BLaER1 (cell line): ENCODE measurements around the gene ANLN.
"Not testable (repeated sequence)": the region's sequence is repeated elsewhere in the genome, so short reads cannot be mapped to it uniquely, and the experiment has no call there.

Experiments
- H3K27ac ChIP-seq: shearing (Covaris generic); formaldehyde crosslinking; 2 replicates; pipeline ENCODE4 v1.8.1; 2022
- H3K27me3 ChIP-seq: shearing (Covaris generic); formaldehyde crosslinking; 2 replicates; pipeline ENCODE4 v1.8.1; 2022
- H3K36me3 ChIP-seq: shearing (Covaris generic); formaldehyde crosslinking; 2 replicates; pipeline ENCODE4 v1.8.1; 2022
- H3K4me1 ChIP-seq: shearing (Covaris generic); formaldehyde crosslinking; 2 replicates; pipeline ENCODE4 v1.8.1; 2022
- H3K4me2 ChIP-seq: shearing (Covaris generic); formaldehyde crosslinking; 2 replicates; pipeline ENCODE4 v1.8.1; 2022
- H3K4me3 ChIP-seq: shearing (Covaris generic); formaldehyde crosslinking; 2 replicates; pipeline ENCODE4 v1.8.1; 2022
- H3K9ac ChIP-seq: shearing (Covaris generic); formaldehyde crosslinking; 2 replicates; pipeline ENCODE4 v1.8.1; 2022
- H3K9me3 ChIP-seq: shearing (Covaris generic); formaldehyde crosslinking; 2 replicates; pipeline ENCODE4 v1.8.1; 2022
- H4K20me1 ChIP-seq: shearing (Covaris generic); formaldehyde crosslinking; 2 replicates; pipeline ENCODE4 v1.8.1; 2022
- Cebpa-rat ChIP-seq: shearing (Covaris generic); IDR thresholded peaks from 2 replicates; pipeline ENCODE4 v1.8.1; 2022

The ANLN gene

DNA sequence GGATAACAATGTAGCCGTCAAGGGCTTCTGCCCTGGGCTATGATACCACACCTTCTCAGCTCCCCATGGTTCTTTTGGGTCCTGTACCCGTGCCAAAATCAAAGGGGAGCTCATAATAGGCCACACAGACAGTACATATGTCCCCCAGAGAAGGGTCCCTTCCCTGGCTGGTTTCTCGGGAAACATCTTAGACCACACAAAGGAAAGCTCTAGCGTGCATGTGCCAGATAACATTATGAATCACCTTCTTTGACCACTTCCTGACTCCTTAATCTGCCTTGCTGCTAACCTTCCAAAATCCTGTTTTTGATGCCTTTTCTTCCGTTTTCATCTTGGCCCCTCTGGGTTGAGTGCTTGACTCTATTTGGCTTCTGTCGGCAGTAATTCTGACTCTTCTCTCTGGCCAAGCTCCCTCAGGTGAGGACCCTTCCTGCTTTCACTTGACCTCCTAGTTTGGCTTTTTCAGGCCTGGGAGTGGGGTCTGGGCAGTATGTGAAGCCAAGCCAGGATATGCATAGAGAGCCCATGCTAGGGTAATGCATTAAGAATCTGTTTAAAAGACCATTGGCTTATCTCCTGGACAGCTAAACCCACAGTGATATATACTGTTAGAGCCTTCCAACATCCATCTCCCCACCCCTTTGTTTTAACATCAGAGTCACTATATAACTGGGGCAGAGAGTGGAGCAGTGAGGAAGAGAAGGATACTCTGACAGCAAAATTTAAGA is 84.8 kb downstream of the ANLN start:
- Histone ChIP-seq H3K9ac (no peak overlapping the region), H3K27ac (no peak overlapping the region), H3K4me2 (no peak overlapping the region), H3K4me3 (no peak overlapping the region), H4K20me1 (no peaks in the 10 kb centered on the region), H3K4me1 (no peaks in the 10 kb centered on the region), H3K36me3 (no peaks in the 10 kb centered on the region), H3K9me3 (peaks cover 5% of the 10 kb centered on the region; the same call in 1 of the 2 replicates), H3K27me3 (no peaks in the 10 kb centered on the region)
- TF ChIP-seq Cebpa-rat = no peak

DNA sequence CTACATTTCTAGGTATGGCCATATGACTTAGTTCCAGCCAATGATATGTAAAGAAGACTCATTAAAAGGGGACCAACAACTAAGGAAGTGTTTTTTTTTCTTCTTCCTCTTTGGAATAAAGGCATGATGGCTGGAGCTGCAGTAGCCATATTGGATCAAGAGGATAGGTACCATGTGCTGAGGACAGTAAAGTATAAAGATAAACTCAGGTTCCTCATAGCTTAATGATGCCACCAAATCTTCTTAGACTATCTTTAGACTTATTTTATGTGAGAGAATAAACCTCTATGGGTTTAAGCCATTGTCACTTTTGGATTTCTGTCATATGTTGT is 85.3 kb downstream of the ANLN start:
- Histone ChIP-seq H3K9me3 (peaks cover 5% of the 10 kb centered on the region; the same call in 1 of the 2 replicates), H3K4me3 (no peak overlapping the region), H3K27ac (no peak overlapping the region), H3K27me3 (no peaks in the 10 kb centered on the region), H3K4me1 (no peaks in the 10 kb centered on the region), H3K9ac (no peak overlapping the region), H4K20me1 (no peaks in the 10 kb centered on the region), H3K36me3 (no peaks in the 10 kb centered on the region), H3K4me2 (no peak overlapping the region)
- TF ChIP-seq Cebpa-rat = no peak

DNA sequence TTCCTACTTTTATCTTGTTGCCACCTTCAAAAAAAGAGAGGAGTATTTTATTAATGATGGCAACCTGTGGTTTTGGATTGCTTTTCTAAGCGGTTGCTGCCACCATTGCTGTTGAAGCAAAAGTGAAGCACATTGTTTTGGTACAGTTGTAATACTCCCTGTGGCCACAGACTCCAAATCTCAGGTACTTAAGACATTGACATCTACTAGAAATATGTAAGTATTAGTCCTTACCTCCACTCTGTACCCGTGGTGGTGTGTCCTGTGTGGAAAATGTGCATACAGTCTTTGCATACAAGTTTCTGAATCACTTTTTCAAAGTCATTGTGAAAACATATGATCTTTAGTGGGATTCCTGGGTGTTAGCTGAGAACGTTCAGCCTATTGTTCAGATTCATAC is 85.7 kb downstream of the ANLN start:
- no peak overlapping the region for H3K9ac ChIP-seq
- no peaks in the 10 kb centered on the region for H4K20me1 ChIP-seq
- TF ChIP-seq Cebpa-rat = no peak
- H3K4me1 ChIP-seq = no peaks in the 10 kb centered on the region
- no peaks in the 10 kb centered on the region for H3K27me3 ChIP-seq
- H3K27ac ChIP-seq = no peak overlapping the region
- H3K4me3 ChIP-seq = no peak overlapping the region
- H3K9me3 ChIP-seq = peaks cover 5% of the 10 kb centered on the region; the same call in 1 of the 2 replicates
- H3K4me2 ChIP-seq = no peak overlapping the region
- no peaks in the 10 kb centered on the region for H3K36me3 ChIP-seq

DNA sequence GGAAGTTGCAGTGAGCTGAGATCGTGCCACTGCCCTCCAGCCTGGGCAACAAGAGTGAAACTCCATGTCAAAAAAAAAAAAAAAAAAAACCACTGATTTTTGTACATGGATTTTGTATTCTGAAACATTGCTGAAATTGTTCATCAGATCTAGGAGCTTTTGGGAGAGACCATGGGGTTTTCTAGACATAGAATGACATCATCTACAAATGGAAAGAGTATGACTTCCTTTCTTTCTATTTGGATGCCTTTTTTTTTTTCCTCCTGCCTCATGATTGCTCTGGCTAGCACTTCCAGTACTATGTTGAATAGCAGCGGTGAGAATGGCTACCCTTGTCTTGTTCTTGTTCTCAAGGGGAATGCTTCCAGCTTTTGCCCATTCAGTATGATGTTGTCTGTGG is 89.1 kb downstream of the ANLN start:
- no peaks in the 10 kb centered on the region for H3K27me3 ChIP-seq
- H3K9ac ChIP-seq = no peak overlapping the region
- H4K20me1 ChIP-seq = no peaks in the 10 kb centered on the region
- H3K4me1 ChIP-seq = no peaks in the 10 kb centered on the region
- no peak overlapping the region for H3K27ac ChIP-seq
- H3K9me3 ChIP-seq = peaks cover 5% of the 10 kb centered on the region; the same call in 1 of the 2 replicates
- no peak overlapping the region for H3K4me2 ChIP-seq
- no peaks in the 10 kb centered on the region for H3K36me3 ChIP-seq
- TF ChIP-seq Cebpa-rat = no peak
- no peak overlapping the region for H3K4me3 ChIP-seq

DNA sequence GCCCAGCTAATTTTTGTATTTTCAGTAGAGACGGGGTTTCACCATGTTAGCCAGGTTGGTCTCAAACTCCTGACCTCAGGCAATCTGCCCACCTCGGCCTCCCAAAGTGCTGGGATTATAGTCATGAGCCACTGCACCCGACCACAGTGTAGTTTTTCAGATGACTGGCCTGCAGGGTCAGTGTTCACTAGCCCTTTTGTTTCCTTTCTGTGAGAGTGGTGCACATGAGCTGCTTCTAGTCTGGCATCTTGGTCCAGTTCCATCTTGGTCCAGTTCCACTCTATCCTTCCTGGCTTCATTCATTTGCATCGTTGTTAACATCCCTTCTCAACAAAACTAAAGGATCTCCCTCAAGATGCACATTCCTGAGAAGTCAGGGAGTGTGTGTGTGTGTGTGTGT is 94.2 kb downstream of the ANLN start:
- not testable (repeated sequence) for H3K36me3 ChIP-seq, H3K4me3 ChIP-seq, H3K9ac ChIP-seq, H3K4me1 ChIP-seq, H3K27me3 ChIP-seq, H3K27ac ChIP-seq, H3K4me2 ChIP-seq, H4K20me1 ChIP-seq, H3K9me3 ChIP-seq

DNA sequence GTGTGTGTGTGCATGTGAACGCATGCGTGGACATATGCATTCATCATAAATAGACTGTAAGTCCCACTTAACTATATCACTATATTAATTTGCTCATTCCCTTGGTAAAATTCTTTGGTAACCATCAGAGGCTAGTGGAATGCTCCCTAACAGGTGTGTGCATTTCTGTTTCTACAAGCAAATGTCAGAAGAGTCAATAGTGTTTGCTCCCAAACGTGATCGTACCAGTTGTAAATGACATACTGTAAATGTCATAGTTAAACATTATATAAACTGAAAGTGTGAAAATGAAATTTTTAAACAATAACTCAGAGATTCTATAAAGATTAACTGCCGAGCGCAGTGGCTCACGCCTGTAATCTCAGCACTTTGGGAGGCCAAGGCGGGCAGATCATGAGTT is 94.6 kb downstream of the ANLN start:
- Histone ChIP-seq H3K27ac (no peak overlapping the region), H3K4me3 (no peak overlapping the region), H4K20me1 (no peaks in the 10 kb centered on the region), H3K36me3 (no peaks in the 10 kb centered on the region), H3K9ac (no peak overlapping the region), H3K9me3 (no peaks in the 10 kb centered on the region), H3K4me2 (no peak overlapping the region), H3K27me3 (no peaks in the 10 kb centered on the region), H3K4me1 (no peaks in the 10 kb centered on the region)
- TF ChIP-seq Cebpa-rat = no peak

DNA sequence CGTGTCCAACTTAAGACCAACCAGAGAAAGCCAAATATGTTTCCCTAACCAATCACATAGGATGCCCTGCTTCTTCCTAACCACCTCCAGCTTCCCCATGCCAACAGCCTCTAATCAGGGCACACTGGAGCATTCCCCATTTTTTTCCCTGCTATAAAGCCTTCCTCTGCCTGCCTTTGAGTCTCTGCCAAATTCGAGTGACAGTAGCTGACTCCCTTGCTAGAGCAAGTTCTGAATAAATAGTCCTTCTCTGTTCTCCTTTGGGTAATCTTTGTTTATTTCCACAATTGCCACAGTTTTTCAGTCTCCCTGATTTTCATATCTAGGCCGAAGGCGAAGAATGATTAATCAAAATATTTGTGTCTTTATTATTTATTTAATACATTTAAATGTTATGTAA is 96.7 kb downstream of the ANLN start:
- TF ChIP-seq Cebpa-rat = no peak

DNA sequence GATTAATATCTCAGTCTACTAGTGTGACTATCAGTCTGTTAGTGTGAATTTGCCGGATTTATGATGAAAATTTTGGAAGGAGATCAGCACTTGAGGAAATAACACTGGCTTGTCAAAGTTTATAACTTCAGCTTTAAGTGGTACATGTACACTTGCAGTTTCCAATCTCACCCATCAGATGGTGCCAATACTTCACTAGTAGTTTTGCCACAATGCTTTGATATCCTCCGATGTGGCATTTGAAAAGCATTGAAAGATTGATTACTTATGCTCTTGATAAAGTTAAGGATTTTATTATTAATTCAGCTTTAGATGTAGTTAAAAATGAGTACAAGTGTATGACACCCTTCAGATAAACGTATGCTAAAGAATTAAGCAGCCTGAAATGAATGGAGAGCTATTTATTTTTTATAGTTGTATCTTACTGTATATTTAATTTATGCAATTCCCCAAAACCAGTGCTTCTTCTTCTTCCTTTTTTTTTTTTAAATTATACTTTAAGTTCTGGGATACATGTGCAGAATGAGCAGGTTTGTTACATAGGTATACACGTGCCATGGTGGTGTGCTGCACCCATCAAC is 98.2 kb downstream of the ANLN start:
- Histone ChIP-seq H3K4me1 (no peaks in the 10 kb centered on the region), H3K4me3 (no peak overlapping the region), H3K27ac (no peak overlapping the region), H3K9me3 (no peaks in the 10 kb centered on the region), H3K36me3 (no peaks in the 10 kb centered on the region), H3K4me2 (no peak overlapping the region), H3K9ac (no peak overlapping the region), H4K20me1 (no peaks in the 10 kb centered on the region), H3K27me3 (no peaks in the 10 kb centered on the region)
- no peak for TF ChIP-seq Cebpa-rat

More for the DNA sequence above, 96.7 kb downstream of the ANLN start:
- no peaks in the 10 kb centered on the region for H3K9me3 ChIP-seq
- H3K4me2 ChIP-seq = no peak overlapping the region
- H3K4me3 ChIP-seq = no peak overlapping the region
- H4K20me1 ChIP-seq = no peaks in the 10 kb centered on the region
- H3K27ac ChIP-seq = no peak overlapping the region
- no peaks in the 10 kb centered on the region for H3K4me1 ChIP-seq
- no peaks in the 10 kb centered on the region for H3K36me3 ChIP-seq
- no peak overlapping the region for H3K9ac ChIP-seq
- no peaks in the 10 kb centered on the region for H3K27me3 ChIP-seq

DNA sequence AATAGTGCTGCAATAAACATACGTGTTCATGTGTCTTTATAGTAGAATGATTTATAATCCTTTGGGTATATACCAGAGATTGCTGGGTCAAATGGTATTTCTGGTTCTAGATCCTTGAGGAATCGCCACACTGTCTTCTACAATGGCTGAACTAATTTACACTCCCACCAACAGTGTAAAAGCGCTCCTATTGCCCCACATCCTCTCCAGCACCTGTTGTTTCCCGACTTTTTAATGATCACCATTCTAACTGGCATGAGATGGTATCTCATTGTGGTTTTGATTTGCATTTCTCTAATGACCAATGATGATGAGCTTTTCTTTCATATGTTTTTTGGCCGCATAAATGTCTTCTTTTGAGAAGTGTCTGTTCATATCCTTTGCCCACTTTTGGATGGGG is 99.0 kb downstream of the ANLN start:
- H3K9me3 ChIP-seq, H3K27ac ChIP-seq, H3K4me2 ChIP-seq, H3K9ac ChIP-seq, H4K20me1 ChIP-seq, H3K27me3 ChIP-seq, H3K4me1 ChIP-seq, H3K4me3 ChIP-seq, H3K36me3 ChIP-seq: not testable (repeated sequence)

DNA sequence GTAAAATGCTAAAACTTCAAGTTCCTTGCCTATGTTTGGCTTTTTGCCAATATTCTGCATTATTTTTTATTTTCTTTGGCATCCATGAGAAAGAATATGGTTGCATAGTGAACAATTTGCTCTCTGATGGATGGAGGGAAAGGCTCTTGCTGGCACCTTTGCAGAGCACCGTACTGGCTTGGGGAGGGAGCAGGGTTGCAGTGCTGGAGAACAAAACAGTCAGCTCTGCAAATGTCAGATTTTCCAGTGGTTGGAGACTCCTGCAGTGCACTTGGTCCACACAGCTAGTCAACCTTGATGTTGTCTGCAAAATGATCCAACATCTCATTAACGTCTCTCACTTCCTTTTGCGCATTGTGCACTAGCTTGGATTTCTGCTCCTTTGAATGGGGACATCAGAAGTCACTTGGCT is 100.8 kb downstream of the ANLN start:
- H4K20me1 ChIP-seq = no peaks in the 10 kb centered on the region
- no peaks in the 10 kb centered on the region for H3K9me3 ChIP-seq
- no peak overlapping the region for H3K9ac ChIP-seq
- no peaks in the 10 kb centered on the region for H3K36me3 ChIP-seq
- no peak for TF ChIP-seq Cebpa-rat
- H3K27me3 ChIP-seq = no peaks in the 10 kb centered on the region
- H3K4me2 ChIP-seq = no peak overlapping the region
- H3K4me3 ChIP-seq = no peak overlapping the region
- no peaks in the 10 kb centered on the region for H3K4me1 ChIP-seq
- no peak overlapping the region for H3K27ac ChIP-seq

DNA sequence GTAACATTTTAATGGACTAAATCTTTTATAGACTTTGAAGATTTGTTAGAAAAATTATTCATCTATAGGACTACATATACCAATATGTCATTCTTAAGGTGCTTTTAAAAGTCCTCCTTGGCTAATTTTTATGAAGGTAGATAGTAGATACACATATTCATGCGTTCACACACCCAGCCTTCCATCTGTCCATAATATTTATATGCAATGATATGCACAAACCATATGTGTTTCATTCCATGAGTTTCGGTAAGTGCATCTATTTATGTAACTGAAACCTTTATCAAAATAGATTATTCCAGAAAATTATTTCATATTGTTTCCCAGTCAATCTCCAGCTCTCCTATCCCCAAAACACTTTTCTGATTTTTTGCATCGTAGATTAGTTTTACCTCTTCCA is 101.7 kb downstream of the ANLN start:
- Histone ChIP-seq H3K27me3 (no peaks in the 10 kb centered on the region), H3K9ac (no peak overlapping the region), H3K36me3 (no peaks in the 10 kb centered on the region), H3K4me2 (no peak overlapping the region), H3K9me3 (no peaks in the 10 kb centered on the region), H3K4me3 (no peak overlapping the region), H4K20me1 (no peaks in the 10 kb centered on the region), H3K4me1 (no peaks in the 10 kb centered on the region), H3K27ac (no peak overlapping the region)
- TF ChIP-seq Cebpa-rat = no peak
